K562 (cell line): ENCODE data around the gene HSD17B8. TPM values are rescaled to one million over a fixed set of nuclear protein-coding genes. Genes with fewer than 3 reads are reported as not detected.

Experiments
- CHCHD3 ChIP-seq: fragments of 250-450 bp; sonication (Bioruptor Pico); IDR thresholded peaks from 2 replicates; pipeline ENCODE4 v2.1.2; 2022; ENCODE audit warnings: mild to moderate bottlenecking
- FOXK2 ChIP-seq, 2 experiments: fragments of 450-650 bp; IDR thresholded peaks in 1 of 2; conservative IDR thresholded peaks in 1 of 2; 2 replicates each; pipeline ENCODE4 v1.6.1; 2016; ENCODE audit warnings: low read depth in 2 of 2, mild to moderate bottlenecking in 1 of 2
- JUND ChIP-seq, 2 experiments: IDR thresholded peaks; 2 replicates in 1 of 2; 3 replicates in 1 of 2; pipeline ENCODE4 v1.6.1; 2011; ENCODE audit warnings: borderline replicate concordance in 2 of 2, low read depth in 2 of 2, low read length in 2 of 2, improper control_type of control experiment in 1 of 2, missing biosample characterization in 1 of 2, missing genetic modification characterization in 1 of 2, missing genetic modification reagents in 1 of 2
- KDM1A ChIP-seq, 2 experiments: fragments of 450-650 bp; IDR thresholded peaks; 2 replicates each; pipeline ENCODE4 v1.6.1; 2016; ENCODE audit warnings: mild to moderate bottlenecking in 2 of 2
- NEUROD1 ChIP-seq: fragments of 150-350 bp; IDR thresholded peaks from 2 replicates; pipeline ENCODE4 v1.6.1; 2014; ENCODE audit warnings: borderline replicate concordance, low read length, low read depth; ENCODE audit not compliant: partially characterized antibody
- ZNF318 ChIP-seq, 2 experiments: fragments of 450-650 bp; IDR thresholded peaks; 2 replicates each; pipeline ENCODE4 v1.6.1; 2016; ENCODE audit warnings: mild to moderate bottlenecking in 2 of 2, borderline replicate concordance in 1 of 2, low read depth in 1 of 2, moderate library complexity in 1 of 2
- polyA plus RNA-seq, 8 experiments: library from polyadenylated mRNA; depleted of rRNA in 4 of 8; stranded (reverse) in 5 of 8; unstranded in 3 of 8; fragments of >200 nt; fragmentation: Nextera tagmentation in 2 of 8; fragmentation: Illumina TruSeq in 1 of 8; extraction: Ambion mirVana in 2 of 8; extraction: Trizol in 1 of 8; gene quantifications; 2 replicates each; pipeline versions ENCODE4 v1.2.1 to v1.2.3, GENCODE V29; 2011 to 2014; ENCODE audit warnings: inconsistent platforms in 1 of 8, missing spikeins in 1 of 8
- total RNA-seq, 7 experiments: library from RNA; depleted of rRNA in 6 of 7; stranded (reverse); fragments of >200 nt in 6 of 7; fragmentation: Illumina TruSeq in 2 of 7; extraction: Trizol in 2 of 7; gene quantifications; 2 replicates each; pipeline versions ENCODE4 v1.2.1 to v1.2.3, GENCODE V29; 2011 to 2021; ENCODE audit warnings: low replicate concordance in 1 of 7
- TF ChIP-seq, protein P1 (sequence below): fragments of 250-450 bp; sonication (Bioruptor Pico); IDR thresholded peaks from 2 replicates; pipeline ENCODE4 v1.5.1; 2021; ENCODE audit warnings: mild to moderate bottlenecking

The HSD17B8 gene
- total and polyA plus RNA-seq, 9 of the 15 experiments (the other 6 are each of a cell fraction or from before 2014, with no cell fraction given): 3.7 to 35.2 (median 14.2) TPM

GRCh38 chr6:33236852-33237251 is 32.4 kb downstream of the HSD17B8 start (continued):
- TF ChIP-seq KDM1A (IDR thresholded peaks at IDR 0.05) (no peak), NEUROD1 (no peak), ZNF318 (IDR thresholded peaks at IDR 0.05; ENCODE audit: borderline replicate concordance in 1 of 2, low read depth in 1 of 2) (no peak), CHCHD3 (no peak), JUND (IDR thresholded peaks at IDR 0.05; ENCODE audit: borderline replicate concordance, low read depth, low read length) (no peak), JUND (tag; IDR thresholded peaks at IDR 0.05; ENCODE audit: borderline replicate concordance, low read depth, low read length) (no peak), FOXK2 (conservative IDR thresholded peaks at IDR 0.05 in 1 of 2, IDR thresholded peaks at IDR 0.05 in 1 of 2; ENCODE audit: low read depth in 2 of 2) (no peak)
- TF ChIP-seq, protein P1, sequence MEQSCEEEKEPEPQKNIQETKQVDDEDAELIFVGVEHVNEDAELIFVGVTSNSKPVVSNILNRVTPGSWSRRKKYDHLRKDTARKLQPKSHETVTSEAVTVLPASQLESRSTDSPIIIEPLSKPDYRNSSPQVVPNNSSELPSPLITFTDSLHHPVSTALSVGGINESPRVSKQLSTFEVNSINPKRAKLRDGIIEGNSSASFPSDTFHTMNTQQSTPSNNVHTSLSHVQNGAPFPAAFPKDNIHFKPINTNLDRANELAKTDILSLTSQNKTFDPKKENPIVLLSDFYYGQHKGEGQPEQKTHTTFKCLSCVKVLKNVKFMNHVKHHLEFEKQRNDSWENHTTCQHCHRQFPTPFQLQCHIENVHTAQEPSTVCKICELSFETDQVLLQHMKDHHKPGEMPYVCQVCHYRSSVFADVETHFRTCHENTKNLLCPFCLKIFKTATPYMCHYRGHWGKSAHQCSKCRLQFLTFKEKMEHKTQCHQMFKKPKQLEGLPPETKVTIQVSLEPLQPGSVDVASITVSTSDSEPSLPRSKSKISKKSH: no peak
